ENCODE results near the gene ATP6AP1. TPM values are rescaled to one million over a fixed set of nuclear protein-coding genes. Genes with fewer than 3 reads are reported as not detected.

The ATP6AP1 gene
- total RNA-seq, 2 experiments from 2014 or later, result 20.3 to 21.1 TPM

DNA sequence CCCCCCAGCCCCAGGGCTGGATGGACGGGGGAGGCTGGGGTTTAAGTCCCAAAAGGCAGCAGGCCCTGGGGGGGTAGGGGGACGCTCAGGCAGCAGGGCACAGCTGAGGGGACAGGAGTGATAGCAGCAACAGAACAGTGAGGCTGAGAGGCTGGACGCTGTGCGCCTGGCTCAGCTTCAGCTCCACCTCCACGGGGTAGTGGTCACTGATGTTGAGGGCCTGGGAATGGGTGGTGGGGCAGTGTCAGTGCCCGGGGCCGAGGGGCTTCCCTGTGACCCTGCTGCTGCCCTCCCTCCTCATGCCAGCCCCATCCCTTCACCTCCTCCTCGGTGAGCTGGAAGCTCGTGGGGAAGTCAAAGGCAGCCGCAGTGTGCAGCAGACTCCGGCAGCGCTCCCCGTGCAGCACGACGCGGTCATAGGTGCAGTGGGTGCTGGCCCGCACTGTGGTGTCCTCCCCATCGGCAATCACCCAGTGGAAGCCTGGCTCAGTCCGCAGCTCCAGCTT lies 25.8 kb upstream of the ATP6AP1 start:
- Mint-ChIP-seq H3K4me1 (ENCODE audit: low read depth) (peaks cover 9% of the 10 kb centered on the region), H3K4me3 (no peak overlapping the region), H3K27ac (no peak overlapping the region), H3K36me3 (ENCODE audit: low read depth) (peaks cover 26% of the 10 kb centered on the region), H3K27me3 (ENCODE audit: low read depth) (no peaks in the 10 kb centered on the region), H3K9me3 (no peaks in the 10 kb centered on the region)
- CTCF ChIA-PET, result no interaction called here
- intact Hi-C loops (cut with micrococcal nuclease), result no loop called here
- DNase-seq, result no peak

DNA sequence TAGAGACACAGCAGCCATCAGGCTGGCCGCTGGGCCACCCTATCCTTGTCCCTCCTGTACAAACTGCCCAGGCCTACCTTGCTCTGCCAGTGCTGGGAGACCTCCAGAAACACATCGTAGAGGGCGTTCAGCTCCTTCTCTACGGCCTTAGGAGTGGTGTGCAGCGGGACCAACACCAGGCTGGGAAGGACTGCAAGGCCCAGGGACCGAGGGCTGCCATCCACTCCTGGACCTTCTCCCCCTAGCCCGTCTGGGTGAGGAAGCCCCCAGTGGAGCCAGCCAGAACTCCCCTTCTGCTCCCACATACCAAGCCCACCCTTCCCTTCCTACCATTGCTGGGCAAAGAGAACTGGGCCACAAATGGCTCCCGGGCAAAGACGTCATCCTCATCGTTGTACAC lies 25.3 kb upstream of the ATP6AP1 start:
- Mint-ChIP-seq H3K27me3 (ENCODE audit: low read depth) (no peaks in the 10 kb centered on the region), H3K4me1 (ENCODE audit: low read depth) (peaks cover 9% of the 10 kb centered on the region), H3K4me3 (no peak overlapping the region), H3K9me3 (no peaks in the 10 kb centered on the region), H3K36me3 (ENCODE audit: low read depth) (peaks cover 24% of the 10 kb centered on the region), H3K27ac (no peak overlapping the region)
- CTCF ChIA-PET, result no interaction called here
- no peak for DNase-seq
- intact Hi-C loops (cut with micrococcal nuclease), result no loop called here

DNA sequence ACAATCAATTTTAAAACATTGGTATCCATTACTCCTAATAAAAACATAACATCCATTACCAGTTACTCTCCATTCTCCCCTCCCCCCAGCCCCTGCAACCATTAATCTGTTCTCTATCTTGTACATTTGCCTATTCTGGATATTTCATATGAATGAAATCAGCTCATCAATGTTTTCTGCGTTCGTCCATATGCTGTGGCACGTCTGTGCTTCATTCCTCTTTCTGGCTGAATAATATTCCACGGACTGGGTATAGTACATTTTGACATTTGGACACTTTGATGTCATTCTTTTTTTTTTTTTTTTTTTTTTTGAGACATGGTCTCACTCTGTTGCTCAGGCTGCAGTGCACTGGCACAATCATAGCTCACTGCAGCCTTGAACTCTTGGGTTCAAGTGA lies 24.6 kb upstream of the ATP6AP1 start:
- no peak overlapping the region for H3K27ac Mint-ChIP-seq
- H3K4me3 Mint-ChIP-seq, result no peak overlapping the region
- H3K27me3 Mint-ChIP-seq (ENCODE audit: low read depth), result no peaks in the 10 kb centered on the region
- CTCF ChIA-PET, result no interaction called here
- H3K9me3 Mint-ChIP-seq, result no peaks in the 10 kb centered on the region
- H3K36me3 Mint-ChIP-seq (ENCODE audit: low read depth), result peaks cover 18% of the 10 kb centered on the region
- peaks cover 12% of the 10 kb centered on the region for H3K4me1 Mint-ChIP-seq (ENCODE audit: low read depth)
- DNase-seq, result no peak
- intact Hi-C loops (cut with micrococcal nuclease), result no loop called here

DNA sequence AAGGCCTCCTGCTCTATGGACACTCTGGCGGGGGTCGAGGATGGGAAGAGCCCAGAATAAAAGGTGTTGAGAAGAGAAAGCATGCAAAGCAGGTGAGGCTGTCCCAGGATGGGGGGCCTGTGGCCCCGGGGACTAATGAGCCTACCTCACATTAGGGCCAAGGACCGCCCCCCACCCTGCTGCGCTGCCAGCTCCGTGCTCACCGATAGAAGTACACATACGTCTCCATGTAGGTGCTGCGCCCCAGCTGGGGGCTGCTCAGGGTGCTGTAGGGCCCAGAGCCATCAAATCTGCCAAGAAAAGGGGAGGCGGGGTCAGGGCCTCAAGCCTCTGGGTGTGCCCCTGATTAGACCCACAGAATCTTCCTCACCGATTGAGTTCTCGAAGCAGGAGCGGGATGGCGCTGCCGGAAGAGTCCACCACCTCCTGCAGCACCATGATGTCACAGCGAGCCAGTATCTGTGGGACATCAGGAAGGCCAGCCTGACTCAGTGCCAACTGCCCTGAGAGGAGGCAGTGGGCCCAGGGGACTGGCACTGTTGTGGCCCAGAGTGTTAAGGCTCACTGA lies 23.8 kb upstream of the ATP6AP1 start:
- no peak overlapping the region for H3K27ac Mint-ChIP-seq
- CTCF ChIA-PET, result no interaction called here
- H3K27me3 Mint-ChIP-seq (ENCODE audit: low read depth), result no peaks in the 10 kb centered on the region
- H3K4me1 Mint-ChIP-seq (ENCODE audit: low read depth), result peaks cover 14% of the 10 kb centered on the region
- intact Hi-C loops (cut with micrococcal nuclease), result no loop called here
- no peak for DNase-seq
- H3K36me3 Mint-ChIP-seq (ENCODE audit: low read depth), result peaks cover 9% of the 10 kb centered on the region
- H3K9me3 Mint-ChIP-seq, result no peaks in the 10 kb centered on the region
- no peak overlapping the region for H3K4me3 Mint-ChIP-seq

DNA sequence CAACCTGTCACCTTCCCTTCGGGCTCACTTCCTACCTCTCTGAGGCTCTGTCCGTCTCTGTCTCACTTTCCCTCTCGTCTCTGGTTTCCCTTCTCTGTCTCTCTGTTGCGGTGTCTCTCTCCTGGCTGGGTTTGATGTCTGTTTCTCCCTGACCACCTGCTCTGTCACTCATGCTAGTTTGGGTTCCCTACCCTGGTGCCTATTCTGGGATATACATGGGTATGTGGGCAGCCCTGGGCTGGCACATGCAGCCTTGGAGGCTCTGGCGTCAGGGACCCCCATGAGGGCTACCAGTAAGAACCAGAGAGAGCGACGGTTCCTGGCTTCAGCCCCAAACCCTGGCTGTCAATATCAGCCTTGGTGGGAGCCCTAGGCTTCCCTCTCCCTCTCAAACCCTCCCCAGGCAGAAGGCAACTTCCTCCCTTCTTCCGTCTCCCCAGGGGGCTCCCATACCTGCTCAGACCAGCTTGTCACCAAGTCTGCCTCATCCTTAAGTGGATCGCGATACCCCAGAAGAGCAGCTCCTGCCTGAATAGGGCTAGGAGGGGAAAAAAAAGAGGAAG lies 19.7 kb upstream of the ATP6AP1 start:
- no peaks in the 10 kb centered on the region for H3K27me3 Mint-ChIP-seq (ENCODE audit: low read depth)
- intact Hi-C loops (cut with micrococcal nuclease), result no loop called here
- DNase-seq, result no peak
- H3K4me3 Mint-ChIP-seq, result peak overlapping the region; percentile 67
- CTCF ChIA-PET, result interaction anchor here (2.8 kb wide), 1 partner anchor 10 kb away, joined by 17 read pairs; the partner anchor contains the start of gene RPL10
- peak overlapping the region; percentile 50 for H3K27ac Mint-ChIP-seq
- peaks cover 13% of the 10 kb centered on the region for H3K4me1 Mint-ChIP-seq (ENCODE audit: low read depth)
- no peaks in the 10 kb centered on the region for H3K9me3 Mint-ChIP-seq
- H3K36me3 Mint-ChIP-seq (ENCODE audit: low read depth), result peaks cover 4% of the 10 kb centered on the region

DNA sequence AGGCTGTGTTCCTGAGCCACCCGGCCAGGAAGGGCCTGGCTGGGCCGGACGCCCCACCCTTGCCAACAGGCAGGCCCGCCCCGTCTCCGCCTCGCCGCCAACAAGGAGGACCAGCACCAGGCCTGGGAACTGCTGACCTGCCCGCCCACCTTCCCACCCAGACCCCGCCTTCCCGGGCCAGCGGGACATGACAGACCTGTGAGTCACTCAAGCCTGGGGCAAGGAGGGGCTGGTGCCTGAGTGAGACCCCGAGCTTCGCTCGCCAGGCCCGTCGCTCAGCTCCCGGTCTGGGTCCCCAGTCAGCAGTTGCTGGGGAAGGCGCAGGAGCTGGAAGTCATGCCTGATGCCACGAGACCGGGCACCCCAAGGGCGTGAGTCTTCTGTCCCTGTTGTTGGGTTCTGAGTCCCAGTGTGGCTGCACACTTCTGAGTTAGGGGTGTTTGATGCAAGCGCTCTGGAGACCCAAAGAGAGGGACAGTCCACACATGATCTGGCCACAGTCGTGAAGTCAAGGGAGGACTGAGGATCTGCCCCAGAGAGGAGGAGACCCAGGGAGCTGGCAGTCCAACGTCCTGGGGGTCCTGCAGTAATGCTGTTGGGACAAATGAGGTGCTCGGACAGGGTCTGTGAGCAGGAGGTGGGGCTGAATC lies 19.1 kb upstream of the ATP6AP1 start, which contains the start of gene DNASE1L1:
Gene DNASE1L1 (minus strand): TSS at position 33 of the 650 bp plus-strand sequence. CDS start 3,686 bp downstream, outside the sequence.
- DNase-seq, result peak; percentile 39
- Mint-ChIP-seq H3K4me1 (ENCODE audit: low read depth) (peaks cover 13% of the 10 kb centered on the region), H3K27me3 (ENCODE audit: low read depth) (no peaks in the 10 kb centered on the region), H3K9me3 (no peaks in the 10 kb centered on the region), H3K36me3 (ENCODE audit: low read depth) (peaks cover 6% of the 10 kb centered on the region), H3K27ac (peak within 1 kb of the TSS; percentile 50), H3K4me3 (peak within 1 kb of the TSS; percentile 67)
- CTCF ChIA-PET, result interaction anchor here (0.6 to 2.8 kb wide), 4 partner anchors 11 to 127 kb away, joined by 3 to 17 read pairs (median 4); partner anchors contain the start of gene RPL10
- intact Hi-C loops (cut with micrococcal nuclease), result no loop called here

DNA sequence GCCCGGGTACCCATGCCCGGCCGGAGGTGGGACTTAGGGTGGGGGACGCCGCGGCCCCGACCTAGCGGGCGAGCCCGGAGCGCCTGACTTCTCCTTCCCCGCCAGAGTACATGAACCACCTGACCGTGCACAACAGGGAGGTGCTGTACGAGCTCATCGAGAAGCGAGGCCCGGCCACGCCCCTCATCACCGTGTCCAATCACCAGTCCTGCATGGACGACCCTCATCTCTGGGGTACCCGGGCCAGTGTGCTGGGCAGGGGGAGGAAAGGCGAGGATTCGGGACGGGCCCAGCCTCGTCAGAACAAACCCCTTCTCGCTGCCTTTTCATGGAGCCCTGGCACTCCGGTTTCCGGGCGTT lies 16.5 kb upstream of the ATP6AP1 start:
- CTCF ChIA-PET, result interaction anchor here (0.6 to 1.0 kb wide), 3 partner anchors 35 to 127 kb away, joined by 3 to 4 read pairs (median 3); no protein-coding TSS in a partner anchor
- Mint-ChIP-seq H3K9me3 (no peaks in the 10 kb centered on the region), H3K27ac (peak overlapping the region; percentile 79), H3K36me3 (ENCODE audit: low read depth) (peaks cover 8% of the 10 kb centered on the region), H3K4me1 (ENCODE audit: low read depth) (peaks cover 13% of the 10 kb centered on the region), H3K27me3 (ENCODE audit: low read depth) (no peaks in the 10 kb centered on the region), H3K4me3 (peak overlapping the region; percentile 76)
- DNase-seq, result peak; percentile 64
- intact Hi-C loops (cut with micrococcal nuclease), result loop anchor here (1.0 kb wide), 3 partner anchors 14 to 66 kb away; partner anchors contain the start of genes ATP6AP1 and RPL10

DNA sequence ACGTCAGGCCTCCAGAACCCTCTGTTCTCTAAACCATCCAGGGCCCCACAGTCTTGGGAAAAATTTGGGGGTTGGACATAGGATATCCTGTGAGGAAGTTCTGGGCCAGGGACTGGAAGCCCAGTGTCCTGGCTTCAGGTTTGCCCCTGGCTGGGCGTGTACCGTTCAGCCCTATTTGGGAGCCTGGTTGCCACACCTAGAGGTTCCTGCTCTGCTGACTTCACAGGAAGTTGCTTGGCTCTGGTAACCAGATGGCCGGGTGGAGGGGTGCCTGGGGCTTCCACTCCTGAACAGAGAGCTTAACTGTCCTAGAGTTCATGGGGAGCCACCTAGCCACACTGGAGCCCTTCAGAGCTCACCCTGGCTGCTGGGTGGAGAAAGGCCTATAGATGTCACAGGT lies 16.0 kb upstream of the ATP6AP1 start:
- Mint-ChIP-seq H3K9me3 (no peaks in the 10 kb centered on the region), H3K27me3 (ENCODE audit: low read depth) (no peaks in the 10 kb centered on the region), H3K4me3 (peak overlapping the region; percentile 76), H3K27ac (peak overlapping the region; percentile 79), H3K4me1 (ENCODE audit: low read depth) (peaks cover 13% of the 10 kb centered on the region), H3K36me3 (ENCODE audit: low read depth) (peaks cover 8% of the 10 kb centered on the region)
- CTCF ChIA-PET, result interaction anchor here (0.7 to 1.0 kb wide), 2 partner anchors 37 to 126 kb away, joined by 3 read pairs; no protein-coding TSS in a partner anchor
- peak; percentile 53 for DNase-seq
- intact Hi-C loops (cut with micrococcal nuclease), result loop anchor here (1.0 kb wide), 1 partner anchor 66 kb away; no protein-coding TSS in a partner anchor

DNA sequence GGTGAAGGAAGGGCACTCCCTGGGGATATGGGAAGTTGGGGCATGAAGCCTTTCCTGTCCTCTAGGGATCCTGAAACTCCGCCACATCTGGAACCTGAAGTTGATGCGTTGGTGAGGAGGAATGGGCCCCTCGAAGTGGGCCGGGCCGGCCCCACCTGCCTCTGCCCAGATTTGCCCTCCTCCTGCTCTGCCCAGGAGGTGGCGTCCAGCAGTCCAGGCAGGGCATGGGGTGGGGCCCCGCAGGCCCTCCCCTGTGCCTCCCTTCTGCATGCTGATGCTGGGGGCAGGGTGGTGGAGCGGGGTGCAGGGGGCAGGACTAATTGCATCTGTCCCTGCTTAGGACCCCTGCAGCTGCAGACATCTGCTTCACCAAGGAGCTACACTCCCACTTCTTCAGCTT lies 15.3 kb upstream of the ATP6AP1 start:
- intact Hi-C loops (cut with micrococcal nuclease), result no loop called here
- H3K27me3 Mint-ChIP-seq (ENCODE audit: low read depth), result no peaks in the 10 kb centered on the region
- H3K9me3 Mint-ChIP-seq, result no peaks in the 10 kb centered on the region
- no peak overlapping the region for H3K4me3 Mint-ChIP-seq
- no peak overlapping the region for H3K27ac Mint-ChIP-seq
- CTCF ChIA-PET, result no interaction called here
- peaks cover 8% of the 10 kb centered on the region for H3K36me3 Mint-ChIP-seq (ENCODE audit: low read depth)
- DNase-seq, result no peak
- H3K4me1 Mint-ChIP-seq (ENCODE audit: low read depth), result peaks cover 13% of the 10 kb centered on the region

DNA sequence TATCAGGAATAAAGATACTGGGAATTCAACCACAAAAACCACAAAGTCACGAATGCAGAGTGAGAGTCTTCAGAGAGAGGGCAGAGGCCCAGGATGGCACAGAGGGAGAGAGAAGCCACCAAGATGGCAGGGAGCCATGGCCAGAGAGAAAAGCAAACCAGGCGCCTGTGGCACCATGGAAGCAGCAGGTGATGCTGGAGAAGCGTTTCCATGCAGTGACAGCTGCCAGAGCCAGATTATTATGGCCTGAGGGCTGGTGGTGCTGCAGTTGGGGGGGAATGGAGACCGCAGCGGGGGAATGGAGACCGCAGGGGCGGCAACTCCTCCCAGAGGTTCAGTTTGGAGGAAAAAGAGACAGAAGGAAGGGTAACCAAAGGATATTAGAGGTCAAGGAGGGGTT lies 11.3 kb upstream of the ATP6AP1 start:
- H3K36me3 Mint-ChIP-seq (ENCODE audit: low read depth), result peaks cover 10% of the 10 kb centered on the region
- DNase-seq, result no peak
- no peak overlapping the region for H3K27ac Mint-ChIP-seq
- H3K9me3 Mint-ChIP-seq, result no peaks in the 10 kb centered on the region
- H3K4me3 Mint-ChIP-seq, result no peak overlapping the region
- CTCF ChIA-PET, result no interaction called here
- H3K27me3 Mint-ChIP-seq (ENCODE audit: low read depth), result no peaks in the 10 kb centered on the region
- intact Hi-C loops (cut with micrococcal nuclease), result no loop called here
- H3K4me1 Mint-ChIP-seq (ENCODE audit: low read depth), result peaks cover 9% of the 10 kb centered on the region

DNA sequence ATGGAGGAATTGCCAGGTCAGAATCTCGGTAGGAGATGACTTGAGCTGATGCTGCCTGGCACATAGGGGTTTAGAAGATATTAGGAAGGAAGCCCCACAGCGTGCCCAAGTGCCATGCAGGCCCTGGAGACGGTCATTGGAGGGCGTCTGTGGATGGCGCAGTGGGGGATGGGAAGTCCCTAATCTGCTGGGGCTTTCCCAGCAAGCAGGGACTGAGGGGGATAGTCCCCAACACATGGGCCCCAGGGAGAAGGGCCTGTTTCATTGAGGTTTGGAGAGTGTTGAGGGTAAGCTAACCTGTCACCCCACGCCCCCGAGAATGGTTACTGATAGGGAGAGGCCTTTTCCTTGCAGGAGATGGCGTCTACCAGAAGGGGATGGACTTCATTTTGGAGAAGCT lies 9.3 kb upstream of the ATP6AP1 start:
- Mint-ChIP-seq H3K27me3 (ENCODE audit: low read depth) (no peaks in the 10 kb centered on the region), H3K9me3 (no peaks in the 10 kb centered on the region), H3K4me1 (ENCODE audit: low read depth) (peaks cover 4% of the 10 kb centered on the region), H3K36me3 (ENCODE audit: low read depth) (peaks cover 4% of the 10 kb centered on the region), H3K4me3 (no peak overlapping the region), H3K27ac (no peak overlapping the region)
- CTCF ChIA-PET, result no interaction called here
- no peak for DNase-seq
- intact Hi-C loops (cut with micrococcal nuclease), result no loop called here

DNA sequence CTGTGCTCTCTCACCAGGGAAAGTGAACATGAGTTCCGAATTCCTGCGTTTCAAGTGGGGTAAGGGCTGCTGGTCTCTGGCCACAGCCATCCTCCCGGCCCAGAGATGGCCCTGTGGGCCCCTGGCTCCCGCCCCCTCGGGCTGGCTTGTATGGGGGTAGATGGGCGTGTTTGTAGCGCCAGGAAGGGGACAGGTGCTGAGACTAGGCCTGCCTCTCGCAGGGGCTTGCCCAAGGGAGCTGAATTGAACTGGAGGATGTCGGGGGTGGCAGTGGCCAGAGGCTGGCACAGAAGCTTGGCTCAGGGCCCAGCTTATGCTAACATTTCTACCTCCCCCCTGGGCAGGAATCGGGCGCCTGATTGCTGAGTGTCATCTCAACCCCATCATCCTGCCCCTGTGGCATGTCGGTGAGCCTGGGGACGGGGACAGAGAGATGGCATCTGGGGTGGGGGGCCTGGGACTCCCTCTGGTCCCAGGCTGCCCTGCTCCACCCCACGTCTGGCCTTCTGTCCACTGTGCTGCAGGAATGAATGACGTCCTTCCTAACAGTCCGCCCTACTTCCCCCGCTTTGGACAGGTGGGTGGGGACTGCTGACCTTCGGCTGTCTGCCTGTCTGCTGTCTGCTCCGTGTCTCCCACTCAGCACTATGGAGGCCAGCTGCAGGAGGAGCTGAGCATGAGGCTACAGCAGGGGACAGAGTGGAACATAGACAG lies 8.6 kb upstream of the ATP6AP1 start:
- peaks cover 4% of the 10 kb centered on the region for H3K36me3 Mint-ChIP-seq (ENCODE audit: low read depth)
- H3K4me1 Mint-ChIP-seq (ENCODE audit: low read depth), result peaks cover 4% of the 10 kb centered on the region
- no peak overlapping the region for H3K4me3 Mint-ChIP-seq
- no peak overlapping the region for H3K27ac Mint-ChIP-seq
- H3K27me3 Mint-ChIP-seq (ENCODE audit: low read depth), result no peaks in the 10 kb centered on the region
- H3K9me3 Mint-ChIP-seq, result no peaks in the 10 kb centered on the region
- intact Hi-C loops (cut with micrococcal nuclease), result no loop called here
- CTCF ChIA-PET, result no interaction called here
- DNase-seq, result no peak

All from activated naive CD4-positive, alpha-beta T cell treated with anti-CD3 and anti-CD28 coated beads for 36 hours (primary cell).